K562 (cell line): ENCODE data around the gene GALNT13. TPM values are rescaled to one million over a fixed set of nuclear protein-coding genes. Genes with fewer than 3 reads are reported as not detected.

Experiments used
- ATAC-seq: fragments of 200-7000 bp; cut with Tn5 transposase; 3 replicates; pipeline ENCODE4 v1.9.1; 2020; ENCODE audit warnings: moderate library complexity
- BruUV-seq: library from RNA; stranded (reverse); fragments of 400-500 nt; replicated peaks from 2 replicates; lab custom pipeline; 2021; lab: Mats Ljungman, UMichigan
- CTCF ChIA-PET: fragments of 300-600 bp; formaldehyde crosslinking; extraction: SDS; loops from one replicate; lab custom pipeline; 2021; ENCODE audit warnings: low intra/inter-chr PET ratio; lab: Yijun Ruan, JAX
- POLR2A ChIA-PET: fragments of 300-600, 350-650 bp; sonication (Branson Sonifier 250); formaldehyde crosslinking; extraction: SDS; loops from one replicate; lab custom pipeline; 2021; ENCODE audit warnings: antibody characterized with exemption, inconsistent platforms; lab: Yijun Ruan, JAX
- DNase-seq, 4 experiments: peaks; one replicate each; pipeline versions ENCODE4 v3.0.0 to v3.0.0-alpha.2; 2011 to 2018; ENCODE audit warnings: low spot score in 3 of 4, mixed read lengths in 3 of 4; ENCODE audit errors: extremely low read depth in 1 of 4
- FAIRE-seq: peaks from 2 replicates; lab custom pipeline; 2011; peaks lifted over from hg19 to GRCh38; lab: Jason Lieb, UNC
- H2AFZ ChIP-seq: 2 replicates; pipeline ENCODE4 v1.6.0; 2011; ENCODE audit warnings: low read depth, low read length, control low read depth, inconsistent platforms
- H3K27ac ChIP-seq: fragments of 200-600 bp; 3 replicates; pipeline ENCODE4 v1.8.0; 2011; ENCODE audit warnings: low read depth, mild to moderate bottlenecking, control low read depth, inconsistent platforms, low read length, moderate library complexity, mixed read lengths; ENCODE audit errors: extremely low read depth
- H3K27me3 ChIP-seq, 2 experiments: fragments of 300-600 bp in 1 of 2; 2 replicates in 1 of 2; 3 replicates in 1 of 2; pipeline versions ENCODE4 v1.6.0 to v1.8.0; 2011; ENCODE audit warnings: inconsistent platforms in 2 of 2, low read length in 2 of 2, mild to moderate bottlenecking in 1 of 2, mixed read lengths in 1 of 2, moderate library complexity in 1 of 2; ENCODE audit not compliant: control insufficient read depth in 2 of 2, insufficient read depth in 2 of 2
- H3K36me3 ChIP-seq: fragments of 300-600 bp; 3 replicates; pipeline ENCODE4 v1.8.0; 2011; ENCODE audit warnings: mild to moderate bottlenecking, low read length, inconsistent platforms; ENCODE audit not compliant: control insufficient read depth, insufficient read depth
- H3K4me1 ChIP-seq, 2 experiments: fragments of 200-600 bp in 1 of 2; replicated peaks in 1 of 2; 2 replicates in 1 of 2; 3 replicates in 1 of 2; pipeline versions ENCODE4 v1.5.1 to v1.8.0; 2011; ENCODE audit warnings: inconsistent platforms in 2 of 2, low read length in 2 of 2, mild to moderate bottlenecking in 1 of 2, mixed read lengths in 1 of 2, moderate library complexity in 1 of 2; ENCODE audit not compliant: control insufficient read depth in 2 of 2, insufficient read depth in 2 of 2
- H3K4me2 ChIP-seq: 2 replicates; pipeline ENCODE4 v1.6.1; 2011; ENCODE audit warnings: low read length, control low read depth, inconsistent platforms, mixed read lengths; ENCODE audit not compliant: insufficient read depth
- H3K4me3 ChIP-seq: fragments of 200-600 bp; sonication (generic), shearing (Covaris generic); 2 replicates; pipeline ENCODE4 v1.5.1; 2016; ENCODE audit warnings: control low read depth, inconsistent platforms
- H3K79me2 ChIP-seq: fragments of 200-600 bp; 3 replicates; pipeline ENCODE4 v1.8.0; 2011; ENCODE audit warnings: low read length, inconsistent platforms; ENCODE audit not compliant: control insufficient read depth, insufficient read depth
- H3K9ac ChIP-seq, 2 experiments: 2 replicates each; pipeline versions ENCODE4 v1.6.0 to v1.6.1; 2011; ENCODE audit warnings: low read depth in 2 of 2, low read length in 2 of 2, control low read depth in 1 of 2, inconsistent platforms in 1 of 2, mild to moderate bottlenecking in 1 of 2, mixed read lengths in 1 of 2; ENCODE audit not compliant: insufficient read depth in 1 of 2
- H3K9me1 ChIP-seq: one replicate; pipeline ENCODE4 v1.6.0; 2011; ENCODE audit warnings: inconsistent platforms, mild to moderate bottlenecking, low read length, moderate library complexity; ENCODE audit not compliant: control insufficient read depth, insufficient read depth
- H3K9me3 ChIP-seq: replicated peaks from 2 replicates; pipeline ENCODE4 v1.5.1; 2011; ENCODE audit warnings: low read depth, low read length, inconsistent platforms; ENCODE audit not compliant: control insufficient read depth, insufficient read depth
- H4K20me1 ChIP-seq: replicated peaks from 2 replicates; pipeline ENCODE4 v1.6.1; 2011; ENCODE audit warnings: low read length, inconsistent platforms, mixed read lengths; ENCODE audit not compliant: control insufficient read depth, insufficient read depth
- IRF2 ChIP-seq: sonication (generic); formaldehyde crosslinking; IDR thresholded peaks from 2 replicates; pipeline ENCODE4 v1.8.1; 2022; ENCODE audit warnings: mild to moderate bottlenecking, missing genetic modification reagents
- TFE3 ChIP-seq: fragments of 450-650 bp; formaldehyde crosslinking; IDR thresholded peaks from 2 replicates; pipeline ENCODE4 v1.4.0; 2020; ENCODE audit warnings: mild to moderate bottlenecking, mixed read lengths
- VEZF1 ChIP-seq: fragments of 200-800 bp; sonication (Bioruptor generic); IDR thresholded peaks from 2 replicates; pipeline ENCODE4 v1.6.1; 2017; ENCODE audit warnings: missing genetic modification characterization, missing compliant biosample characterization
- ZNF12 ChIP-seq: sonication (generic); formaldehyde crosslinking; IDR thresholded peaks from 2 replicates; pipeline ENCODE4 v1.4.0; 2020; ENCODE audit warnings: mild to moderate bottlenecking, missing genetic modification reagents
- ZNF140 ChIP-seq: fragments of 250-450 bp; sonication (Bioruptor Pico); IDR thresholded peaks from 2 replicates; pipeline ENCODE4 v1.8.0; 2021; ENCODE audit warnings: moderate library complexity, mild to moderate bottlenecking, inconsistent platforms
- ZNF436 ChIP-seq: fragments of 250-450, 450-650 bp; sonication (Bioruptor Pico); formaldehyde crosslinking; IDR thresholded peaks from 2 replicates; pipeline ENCODE4 v1.7.0; 2020; ENCODE audit warnings: mild to moderate bottlenecking
- WGBS: fragments of 100-300 bp; shearing (Covaris generic); methylation state at CpG from one replicate; pipeline ENCODE4 v1.1.6; 2016; ENCODE audit warnings: low coverage, mixed read lengths; ENCODE audit not compliant: insufficient coverage; ENCODE audit errors: missing lambda C conversion rate; 5-methylcytosine and 5-hydroxymethylcytosine counted together
- in situ Hi-C: fragments of 300-500 bp; cut with MboI; formaldehyde crosslinking; loops from 4 replicates; pipeline ENCODE4 v1.15.0; 2018; ENCODE audit warnings: inconsistent platforms, mixed read lengths
- intact Hi-C: fragments of 100-400 bp; cut with micrococcal nuclease; formaldehyde crosslinking; loops from 2 replicates; pipeline ENCODE4 v1.14.2; 2022
- polyA plus RNA-seq, 8 experiments: library from polyadenylated mRNA; depleted of rRNA in 4 of 8; stranded (reverse) in 5 of 8; unstranded in 3 of 8; fragments of >200 nt; fragmentation: Nextera tagmentation in 2 of 8; fragmentation: Illumina TruSeq in 1 of 8; extraction: Ambion mirVana in 2 of 8; extraction: Trizol in 1 of 8; gene quantifications; 2 replicates each; pipeline versions ENCODE4 v1.2.1 to v1.2.3, GENCODE V29; 2011 to 2014; ENCODE audit warnings: inconsistent platforms in 1 of 8, missing spikeins in 1 of 8
- total RNA-seq, 7 experiments: library from RNA; depleted of rRNA in 6 of 7; stranded (reverse); fragments of >200 nt in 6 of 7; fragmentation: Illumina TruSeq in 2 of 7; extraction: Trizol in 2 of 7; gene quantifications; 2 replicates each; pipeline versions ENCODE4 v1.2.1 to v1.2.3, GENCODE V29; 2011 to 2021; ENCODE audit warnings: low replicate concordance in 1 of 7

The GALNT13 gene
- total and polyA plus RNA-seq, 9 of the 15 experiments (the other 6 are each of a cell fraction or from before 2014, with no cell fraction given), result not detected

GRCh38 chr2:154437104-154437503 lies 565.4 kb downstream of the GALNT13 start:
- no TSS peak for BruUV-seq
- H2AFZ ChIP-seq, result no peak overlapping the region
- H3K27me3 ChIP-seq, result no peaks in the 10 kb centered on the region
- H3K9ac ChIP-seq, result no peak overlapping the region
- DNase-seq, result no peak
- no peak for FAIRE-seq
- H3K9me1 ChIP-seq, result no peaks in the 10 kb centered on the region
- CTCF ChIA-PET, result no interaction called here
- POLR2A ChIA-PET, result no interaction called here
- H3K36me3 ChIP-seq, result no peaks in the 10 kb centered on the region
- no peaks in the 10 kb centered on the region for H3K79me2 ChIP-seq
- no peak for TF ChIP-seq TFE3 (CRISPR knock-in tag)
- no peak for TF ChIP-seq IRF2 (CRISPR knock-in tag)
- TF ChIP-seq VEZF1 (CRISPR knock-in tag), result no peak
- TF ChIP-seq ZNF140 (CRISPR knock-in tag), result no peak
- TF ChIP-seq ZNF436, result no peak
- TF ChIP-seq ZNF12 (CRISPR knock-in tag), result no peak
- TF ChIP-seq, all 486 proteins: peak for 0
- no peaks in the 10 kb centered on the region for H4K20me1 ChIP-seq
- intact Hi-C loops (no loop called here), in situ Hi-C loops (no loop called here)
- no peaks in the 10 kb centered on the region for H3K9me3 ChIP-seq
- no peak overlapping the region for H3K4me2 ChIP-seq
- WGBS, result 1% methylated on average over 8 of the region's 8 CpGs
- no peaks in the 10 kb centered on the region for H3K4me1 ChIP-seq
- no peak overlapping the region for H3K4me3 ChIP-seq
- no peak overlapping the region for H3K27ac ChIP-seq
- no peak for ATAC-seq
